HG02610 (cell line): Measurements from ENCODE around the gene FBLN2.
"Not testable (repeated sequence)": the region's sequence is repeated elsewhere in the genome, so short reads cannot be mapped to it uniquely, and the experiment has no call there.

Experiments used
- ATAC-seq: cut with Tn5 transposase; IDR thresholded peaks from one replicate; pipeline ENCODE4 v1.9.1; 2021; ENCODE audit warnings: mild to moderate bottlenecking, moderate library complexity; ENCODE audit not compliant: unreplicated experiment

The FBLN2 gene

DNA sequence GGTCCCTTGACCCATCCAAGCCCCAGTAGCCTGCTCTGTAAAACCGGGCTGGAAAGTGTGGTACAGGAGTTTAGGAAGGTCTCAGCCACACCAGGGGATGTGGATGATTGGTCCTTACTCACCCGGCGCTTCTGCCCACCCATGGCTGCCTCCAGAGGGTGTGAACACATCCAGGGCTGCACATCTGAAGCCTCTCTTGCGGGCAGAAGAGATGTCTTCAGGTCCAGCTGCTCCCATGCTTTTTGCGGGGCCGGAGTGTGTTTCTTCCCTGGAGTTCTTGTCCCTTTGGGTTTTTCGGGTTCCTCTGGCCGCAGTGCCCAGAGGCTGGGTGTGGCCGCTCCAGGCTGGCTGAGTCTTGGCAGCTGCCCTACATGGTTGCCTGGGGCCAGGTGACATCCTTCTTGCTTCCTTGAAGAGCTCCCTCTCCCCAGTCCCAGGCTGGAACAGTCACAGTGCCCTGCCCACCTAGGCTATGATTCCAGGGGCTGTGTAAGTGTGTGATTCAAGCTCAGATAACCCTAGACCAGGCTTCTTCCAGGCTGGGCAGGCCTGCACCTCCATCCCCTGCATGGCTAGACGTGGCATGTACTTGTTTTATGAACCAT, 34.9 kb upstream of the FBLN2 start:
- ATAC-seq, result no peak

- no peak for ATAC-seq
These were observed 34.1 kb upstream of the FBLN2 start for GRCh38 chr3:13514639-13515435.

DNA sequence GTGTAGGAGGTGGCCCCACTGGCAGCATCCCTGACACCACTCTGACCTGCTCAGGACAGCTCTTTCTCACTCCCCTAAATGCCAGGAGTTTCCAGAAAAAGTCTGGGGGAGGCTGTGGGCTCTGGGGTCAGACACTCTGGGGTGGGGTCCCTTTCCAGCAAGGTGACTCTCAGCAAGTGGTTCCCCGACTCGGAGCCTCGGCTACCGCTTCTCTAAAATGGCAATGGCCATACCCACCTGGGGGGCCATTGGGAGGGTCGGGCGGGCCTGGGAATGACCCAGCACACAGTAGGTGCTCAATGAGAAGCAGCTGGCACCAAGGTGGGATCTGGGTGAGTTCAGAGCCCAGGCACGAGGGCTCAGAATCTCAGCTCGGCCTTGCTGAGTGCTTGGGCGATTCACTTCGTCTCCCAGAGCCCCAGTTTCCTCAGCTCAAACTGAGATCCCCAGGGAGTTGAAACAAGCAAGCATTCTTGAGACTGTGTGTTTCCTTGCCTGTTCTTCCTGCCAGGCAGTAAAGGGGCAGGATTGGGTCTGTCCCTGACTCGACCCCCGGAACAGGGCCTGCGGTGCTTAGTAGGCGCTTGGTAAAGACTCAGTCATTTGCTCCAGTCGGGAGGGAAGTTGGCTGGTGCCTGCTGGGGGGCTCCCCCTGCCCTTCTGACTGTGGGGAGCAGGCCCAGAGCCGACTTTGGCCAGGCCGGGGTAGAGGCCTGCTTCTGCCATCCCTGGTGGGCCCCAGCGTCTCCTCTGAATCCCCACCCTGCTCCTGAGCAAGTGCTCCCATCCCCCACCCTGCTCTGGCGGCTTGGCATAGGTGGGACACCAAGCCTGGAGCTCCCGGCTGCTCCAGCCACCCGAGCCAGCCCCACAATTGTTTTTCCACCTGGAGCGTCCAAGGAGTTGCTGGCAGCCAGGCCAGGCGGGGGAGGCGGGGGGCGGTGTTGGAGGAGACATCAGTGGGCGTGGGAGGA, 32.9 kb upstream of the FBLN2 start:
- ATAC-seq, result no peak

DNA sequence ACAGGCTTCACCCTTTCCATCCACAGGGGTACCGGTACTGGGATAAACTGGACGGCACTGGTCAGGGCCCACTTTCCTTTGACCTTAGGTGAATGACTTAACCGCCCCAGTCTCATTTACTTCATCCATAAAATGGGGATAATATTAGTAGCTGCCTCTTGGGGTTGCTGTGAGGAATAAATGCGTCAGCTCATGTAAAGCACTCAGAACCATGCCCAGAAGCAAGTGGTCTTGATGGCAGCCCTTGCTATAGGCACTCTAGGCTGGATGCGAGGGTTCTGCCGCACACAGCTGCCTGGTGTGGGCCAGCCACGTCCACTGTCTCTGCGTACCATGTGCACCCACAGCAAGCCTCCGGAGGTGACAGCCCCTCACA, 32.2 kb upstream of the FBLN2 start:
- ATAC-seq, result no peak

DNA sequence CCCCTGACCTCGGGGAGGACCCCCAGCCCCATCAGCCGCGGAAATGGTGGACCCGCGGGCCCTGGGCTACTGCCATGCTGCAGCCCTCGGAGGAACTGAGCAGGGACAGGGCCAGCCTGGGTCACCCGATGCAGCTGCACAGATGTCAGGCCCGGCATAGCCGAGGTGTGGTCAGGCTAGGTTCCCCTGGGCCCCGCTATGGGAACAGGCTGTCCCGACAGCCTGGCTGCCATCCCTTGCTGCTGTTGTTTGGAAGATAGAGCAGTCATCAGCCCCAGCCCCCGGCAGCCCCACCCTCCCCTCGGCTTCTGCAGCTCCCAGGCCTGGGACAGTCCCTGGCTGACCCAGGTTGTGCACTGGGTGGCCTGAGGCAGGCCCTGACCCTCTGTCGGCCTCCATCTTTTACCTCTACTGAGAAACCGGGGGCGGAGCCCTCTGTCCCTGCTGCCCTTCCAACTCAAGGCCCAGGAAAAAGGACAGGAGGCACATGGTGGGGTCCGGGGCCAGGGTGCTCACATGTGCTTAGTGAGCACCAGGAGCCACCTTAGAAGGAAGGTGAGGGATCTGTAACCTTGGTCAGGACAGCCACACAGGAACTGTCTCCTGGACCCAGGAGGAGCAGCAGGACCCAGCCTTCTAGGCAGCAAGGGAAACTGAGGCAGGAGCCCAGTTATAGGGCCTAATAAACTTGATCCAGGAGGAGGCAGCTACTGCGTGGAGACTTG, 31.5 kb upstream of the FBLN2 start:
- no peak for ATAC-seq

DNA sequence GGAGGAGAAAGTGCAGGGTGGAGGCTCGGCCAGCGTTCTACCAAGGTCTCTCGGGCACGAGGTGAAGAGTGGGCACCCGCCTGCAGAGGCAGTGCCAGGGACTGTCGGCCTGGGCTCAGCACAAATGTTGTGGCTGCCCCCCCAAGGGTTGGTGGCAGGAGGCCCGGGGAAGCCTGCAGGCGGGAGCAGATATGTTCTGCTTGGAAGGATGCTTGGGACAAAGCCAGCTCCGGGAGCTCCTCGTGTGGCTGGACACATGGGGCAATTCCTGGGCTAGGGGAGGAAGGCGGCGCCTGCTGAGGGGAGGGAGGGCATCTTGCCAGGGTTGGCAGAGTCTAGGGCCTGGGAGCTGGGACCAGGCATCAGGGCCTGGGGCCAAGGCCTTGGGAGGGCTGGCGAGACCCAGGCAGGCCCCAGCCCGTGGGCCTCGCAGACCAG, 30.4 kb upstream of the FBLN2 start:
- no peak for ATAC-seq

- ATAC-seq, result no peak
These were observed 29.7 kb upstream of the FBLN2 start for GRCh38 chr3:13519006-13519791.

DNA sequence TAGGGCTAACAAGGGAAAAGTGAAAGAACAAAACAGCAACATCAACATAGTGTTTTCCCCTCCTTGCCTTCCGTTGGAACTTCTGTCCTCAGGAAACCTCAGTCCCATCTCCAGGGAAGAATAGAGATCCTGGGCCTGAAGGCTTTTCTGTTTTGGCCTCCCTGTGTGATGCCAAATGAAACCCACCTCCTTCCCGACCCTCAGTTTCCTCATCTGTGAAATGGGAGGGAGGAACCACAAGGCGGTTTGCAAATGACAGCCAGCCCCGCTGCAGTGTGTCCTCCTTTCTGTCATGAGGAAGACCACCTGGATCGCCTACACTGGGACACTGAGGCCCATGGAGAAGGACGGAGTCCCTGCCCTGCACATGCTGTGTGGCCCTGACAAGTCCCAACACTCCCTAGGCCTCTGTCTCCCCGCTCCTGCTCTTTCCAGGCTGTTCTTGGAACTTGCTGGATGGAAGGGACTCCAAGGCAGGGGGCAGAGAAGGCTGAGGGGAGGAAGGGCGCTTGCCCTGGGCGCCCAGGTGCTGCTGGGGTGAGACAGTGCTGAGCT, 28.5 kb upstream of the FBLN2 start:
- ATAC-seq, result no peak

- no peak for ATAC-seq
These were observed 27.6 kb upstream of the FBLN2 start for GRCh38 chr3:13521309-13521708.

- ATAC-seq, result not testable (repeated sequence)
These were observed 27.2 kb upstream of the FBLN2 start for GRCh38 chr3:13521749-13522148.

DNA sequence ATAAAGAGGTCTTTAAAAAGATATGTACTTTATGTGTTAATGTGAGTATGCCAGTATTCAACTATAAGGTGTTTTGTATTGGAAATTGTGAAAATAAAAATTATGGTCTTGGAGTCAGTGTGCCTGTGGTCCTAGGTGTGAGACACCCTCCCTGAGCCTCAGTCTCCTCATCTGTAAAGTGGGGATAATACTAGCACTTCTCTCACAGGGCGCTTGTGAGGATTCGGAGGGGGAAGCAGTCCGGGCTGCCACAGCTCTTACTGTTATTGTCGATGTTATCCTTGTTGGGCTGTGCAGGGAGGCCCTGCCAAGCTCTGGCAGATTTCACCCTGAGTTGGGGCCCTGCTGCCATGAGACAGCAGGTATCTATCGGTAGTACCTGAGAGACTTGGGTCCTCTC, 26.7 kb upstream of the FBLN2 start:
- no peak for ATAC-seq

DNA sequence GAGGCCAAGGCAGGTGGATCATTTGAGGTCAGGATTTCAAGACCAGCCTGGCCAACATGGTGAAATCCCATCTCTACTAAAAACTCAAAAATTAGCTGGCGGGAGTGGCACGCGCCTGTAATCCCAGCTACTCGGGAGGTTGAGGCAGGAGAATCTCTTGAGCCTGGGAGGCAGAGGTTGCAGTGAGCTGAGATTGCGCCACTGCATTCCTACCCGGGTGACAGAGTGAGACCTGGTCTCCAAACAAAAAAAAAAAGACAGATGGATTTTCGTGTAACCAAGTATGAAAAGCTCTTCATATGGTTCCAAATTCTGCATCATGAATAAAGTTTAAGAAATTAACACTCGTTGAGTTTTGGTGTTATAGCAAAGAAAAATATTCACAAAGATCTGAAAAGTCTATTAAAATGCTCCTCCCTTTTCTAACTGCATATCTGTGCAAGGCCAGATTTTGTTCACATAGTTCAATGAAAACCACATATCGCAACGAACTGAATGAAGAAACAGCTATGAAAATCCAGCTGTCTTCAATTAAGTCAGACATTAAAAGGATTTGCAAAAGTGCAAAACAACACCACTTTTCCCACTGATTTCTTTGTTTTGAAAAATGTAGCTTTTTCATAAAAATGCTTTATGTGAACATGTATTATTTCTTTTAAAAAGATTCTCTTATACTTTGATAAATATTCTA, 23.8 kb upstream of the FBLN2 start:
- ATAC-seq, result no peak

DNA sequence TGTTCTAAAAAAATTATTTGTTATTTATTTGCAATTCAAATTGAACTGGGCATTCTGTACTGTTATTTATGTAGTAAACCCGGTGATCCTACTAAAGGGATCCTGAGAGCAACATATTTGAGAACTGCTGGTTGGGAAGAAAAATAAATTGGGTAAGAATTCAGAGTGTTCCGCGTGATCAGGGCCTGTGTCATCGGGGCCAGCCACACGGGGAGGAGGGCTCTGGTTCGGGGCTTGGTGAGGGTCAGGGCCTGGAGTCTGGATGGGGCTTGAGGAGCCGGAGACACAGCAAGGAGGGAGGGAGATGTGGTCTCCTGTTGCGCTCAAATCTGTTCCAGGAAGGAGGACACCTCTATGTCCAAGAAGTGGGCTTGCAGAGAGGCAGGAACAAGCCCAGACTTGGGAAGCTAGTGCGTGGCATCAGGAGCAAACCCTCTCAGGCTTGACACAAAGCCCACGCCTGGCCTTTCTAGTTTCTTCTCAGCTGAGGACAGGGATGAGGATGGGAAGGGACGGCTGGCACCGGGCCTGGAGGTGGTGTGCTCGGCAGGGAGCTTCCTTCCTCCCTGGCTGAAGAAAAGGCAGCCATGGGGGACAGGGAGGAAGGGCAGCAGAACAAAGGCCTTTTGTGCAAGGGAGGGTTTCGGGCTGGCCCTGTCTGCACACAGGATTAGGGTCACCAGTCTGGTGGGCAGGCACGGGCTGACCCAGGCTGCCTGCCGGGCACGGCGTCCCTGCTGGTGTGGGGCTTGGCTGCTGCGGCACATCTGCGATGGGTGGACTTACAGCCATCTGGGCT, 22.9 kb upstream of the FBLN2 start:
- no peak for ATAC-seq

DNA sequence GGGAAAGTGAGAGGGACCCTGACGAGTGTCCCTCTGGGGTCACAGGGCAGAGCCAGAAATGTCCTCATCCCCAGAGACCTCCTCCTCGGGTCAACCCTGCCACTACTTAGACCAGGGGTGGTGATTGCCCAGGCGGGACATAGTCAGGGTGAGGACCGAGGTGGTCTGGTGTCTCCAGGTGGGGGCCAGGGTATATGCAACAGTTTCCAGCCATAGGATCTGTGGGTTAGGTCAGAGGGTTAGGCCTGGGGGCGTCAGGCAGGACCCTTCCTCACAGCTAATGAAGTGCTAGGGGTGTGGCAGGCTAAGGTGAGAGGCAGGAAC, 22.3 kb upstream of the FBLN2 start:
- ATAC-seq, result no peak

- ATAC-seq, result no peak
These were observed 20.6 kb upstream of the FBLN2 start for GRCh38 chr3:13528217-13528867.

GRCh38 chr3:13529196-13530112, 19.5 kb upstream of the FBLN2 start:
- no peak for ATAC-seq
